Measurements from ENCODE around the gene PCSK6.

GRCh38 chr15:101380146-101380545 is 109.4 kb downstream of the PCSK6 start:
- TF ChIP-seq GATA2 (IDR thresholded peaks at IDR 0.05; ENCODE audit: low read depth, low read length) (no peak), GATA3 (IDR thresholded peaks at IDR 0.05; ENCODE audit: low read depth, low read length) (no peak)
